ENCODE data around the gene GMPS. TPM values are rescaled to one million over a fixed set of nuclear protein-coding genes. Genes with fewer than 3 reads are reported as not detected.
"Not testable (repeated sequence)": the region's sequence is repeated elsewhere in the genome, so short reads cannot be mapped to it uniquely, and the experiment has no call there.

GMPS gene
- total and polyA plus RNA-seq, 2 of the 8 experiments (the other 6 are each of a cell fraction or from before 2014, with no cell fraction given), result 57.7 to 175 TPM

GRCh38 chr3:155859859-155860258, 10.6 kb upstream of the GMPS start:
- CTCF ChIA-PET (ENCODE audit: partially characterized antibody), result no interaction called here

GRCh38 chr3:155860424-155860823, 10.0 kb upstream of the GMPS start:
- POLR2A ChIA-PET (ENCODE audit: partially characterized antibody), result interaction anchor here (2.2 kb wide), 1 partner anchor 10 kb away, joined by 7 read pairs; the partner anchor contains the start of gene GMPS
- FAIRE-seq; H3K79me1 ChIP-seq (ENCODE audit: low read depth, low read length); H2BK5ac ChIP-seq (ENCODE audit: low read depth, low read length); H4K91ac ChIP-seq (replicated peaks; ENCODE audit: insufficient read length, low read length); H4K5ac ChIP-seq (ENCODE audit: insufficient read length, low read depth, low read length); H2BK120ac ChIP-seq (replicated peaks; ENCODE audit: low read depth, low read length); H3K9me3 ChIP-seq (ENCODE audit: insufficient read depth in 2 of 2, low read depth in 1 of 2, low read length in 1 of 2); H3K36me3 ChIP-seq (ENCODE audit: control insufficient read depth in 2 of 4, insufficient read depth in 4 of 4, low read length in 3 of 4); H2BK15ac ChIP-seq (ENCODE audit: low read length); H3K14ac ChIP-seq (ENCODE audit: insufficient read length); H3K4me2 ChIP-seq (ENCODE audit: insufficient read depth in 1 of 2, low read depth in 2 of 2, low read length in 2 of 2); CTCF ChIA-PET (ENCODE audit: partially characterized antibody); H3K79me2 ChIP-seq (ENCODE audit: control insufficient read depth in 1 of 2, insufficient read depth in 2 of 2, low read length in 2 of 2); H3K56ac ChIP-seq (replicated peaks; ENCODE audit: insufficient read length, low read depth, low read length); H3K9ac ChIP-seq (replicated peaks in 1 of 4; ENCODE audit: extremely low read depth in 1 of 4, low read depth in 3 of 4, low read length in 3 of 4); H4K20me1 ChIP-seq (replicated peaks in 1 of 2; ENCODE audit: control insufficient read depth in 1 of 2, insufficient read depth in 2 of 2, low read length in 2 of 2); H3K4me1 ChIP-seq (replicated peaks in 1 of 4; ENCODE audit: control insufficient read depth in 3 of 4, insufficient read depth in 4 of 4, low read length in 3 of 4); H3K23me2 ChIP-seq (ENCODE audit: low read depth, low read length); H4K8ac ChIP-seq (ENCODE audit: extremely low read depth, insufficient read depth, low read length); H3K27ac ChIP-seq (ENCODE audit: low read depth, low read length); H2AFZ ChIP-seq (ENCODE audit: low read length); H3K27me3 ChIP-seq (replicated peaks in 1 of 4; ENCODE audit: control insufficient read depth in 3 of 4, extremely low read depth in 1 of 4, insufficient read depth in 3 of 4, low read length in 3 of 4); DNase-seq (ENCODE audit: low read depth in 1 of 2, low spot score in 2 of 2); H3K18ac ChIP-seq (ENCODE audit: extremely low read depth, low read length); H3K4me3 ChIP-seq (ENCODE audit: extremely low read depth in 1 of 4, insufficient read depth in 2 of 4, low read depth in 3 of 4, low read length in 4 of 4); H3K23ac ChIP-seq (ENCODE audit: insufficient read length); H2BK20ac ChIP-seq (ENCODE audit: low read length); H3K4ac ChIP-seq (replicated peaks; ENCODE audit: insufficient read length, low read depth, low read length); H2AK5ac ChIP-seq (ENCODE audit: low read depth, low read length); H2BK12ac ChIP-seq (ENCODE audit: low read depth, low read length): not testable (repeated sequence)
- 86% methylated on average over 5 of the region's 5 CpGs; no CpG with 5 or more reads in 1 of the 2 experiments for WGBS, 2 experiments (ENCODE audit: extremely low coverage in 1 of 2, insufficient coverage in 1 of 2, insufficient read length in 1 of 2, insufficient replicate concordance in 2 of 2, low coverage in 1 of 2, low lambda C conversion rate in 2 of 2, missing lambda C conversion rate in 1 of 2)

More at GRCh38 chr3:155859859-155860258, 10.6 kb upstream of the GMPS start:
- H2AK5ac ChIP-seq (ENCODE audit: low read depth, low read length), result no peak overlapping the region
- no peak overlapping the region for H4K8ac ChIP-seq (ENCODE audit: extremely low read depth, insufficient read depth, low read length)
- TF ChIP-seq RAD21 (IDR thresholded peaks at IDR 0.05 in 1 of 2, conservative IDR thresholded peaks at IDR 0.05 in 1 of 2; ENCODE audit: low read depth in 2 of 2, low read length in 2 of 2), result peak; percentile 13 to 17; a peak in 2 of 4 replicates
- no peak for TF ChIP-seq POLR2A (IDR thresholded peaks at IDR 0.05; ENCODE audit: control extremely low read depth in 1 of 2, low read depth in 2 of 2, low read length in 2 of 2)
- no peak overlapping the region for H3K4me3 ChIP-seq (ENCODE audit: extremely low read depth in 1 of 4, insufficient read depth in 2 of 4, low read depth in 3 of 4, low read length in 4 of 4)
- no peak overlapping the region for H3K14ac ChIP-seq (ENCODE audit: insufficient read length)
- POLR2A ChIA-PET (ENCODE audit: partially characterized antibody), result no interaction called here
- no peaks in the 10 kb centered on the region for H3K4me1 ChIP-seq (replicated peaks in 1 of 4; ENCODE audit: control insufficient read depth in 3 of 4, insufficient read depth in 4 of 4, low read length in 3 of 4)
- H3K56ac ChIP-seq (replicated peaks; ENCODE audit: insufficient read length, low read depth, low read length), result no peak overlapping the region
- H3K27ac ChIP-seq (ENCODE audit: low read depth, low read length), result no peak overlapping the region
- no peak overlapping the region for H2BK12ac ChIP-seq (ENCODE audit: low read depth, low read length)
- H3K9me3 ChIP-seq (ENCODE audit: insufficient read depth in 2 of 2, low read depth in 1 of 2, low read length in 1 of 2), result no peaks in the 10 kb centered on the region
- no peak overlapping the region for H4K5ac ChIP-seq (ENCODE audit: insufficient read length, low read depth, low read length)
- H3K79me1 ChIP-seq (ENCODE audit: low read depth, low read length), result no peaks in the 10 kb centered on the region
- H2BK15ac ChIP-seq (ENCODE audit: low read length), result no peak overlapping the region
- no peaks in the 10 kb centered on the region for H3K79me2 ChIP-seq (ENCODE audit: control insufficient read depth in 1 of 2, insufficient read depth in 2 of 2, low read length in 2 of 2)
- no peak overlapping the region for H2AFZ ChIP-seq (ENCODE audit: low read length)
- H2BK20ac ChIP-seq (ENCODE audit: low read length), result no peak overlapping the region
- 72% methylated on average over 2 of the region's 2 CpGs; no CpG with 5 or more reads in 1 of the 2 experiments for WGBS, 2 experiments (ENCODE audit: extremely low coverage in 1 of 2, insufficient coverage in 1 of 2, insufficient read length in 1 of 2, insufficient replicate concordance in 2 of 2, low coverage in 1 of 2, low lambda C conversion rate in 2 of 2, missing lambda C conversion rate in 1 of 2)
- no peak overlapping the region for H3K4me2 ChIP-seq (ENCODE audit: insufficient read depth in 1 of 2, low read depth in 2 of 2, low read length in 2 of 2)
- H3K23ac ChIP-seq (ENCODE audit: insufficient read length), result no peak overlapping the region
- no peak overlapping the region for H3K18ac ChIP-seq (ENCODE audit: extremely low read depth, low read length)
- no peak overlapping the region for H4K91ac ChIP-seq (replicated peaks; ENCODE audit: insufficient read length, low read length)
- no peaks in the 10 kb centered on the region for H4K20me1 ChIP-seq (replicated peaks in 1 of 2; ENCODE audit: control insufficient read depth in 1 of 2, insufficient read depth in 2 of 2, low read length in 2 of 2)
- H3K23me2 ChIP-seq (ENCODE audit: low read depth, low read length), result peaks cover under 1% of the 10 kb centered on the region; the same call in 1 of the 2 replicates
- FAIRE-seq, result no peak
- no peak overlapping the region for H3K4ac ChIP-seq (replicated peaks; ENCODE audit: insufficient read length, low read depth, low read length)
- H2BK5ac ChIP-seq (ENCODE audit: low read depth, low read length), result no peak overlapping the region
- DNase-seq (ENCODE audit: low read depth in 1 of 2, low spot score in 2 of 2), result no peak
- H3K27me3 ChIP-seq (replicated peaks in 1 of 4; ENCODE audit: control insufficient read depth in 3 of 4, extremely low read depth in 1 of 4, insufficient read depth in 3 of 4, low read length in 3 of 4), result no peaks in the 10 kb centered on the region
- H3K9ac ChIP-seq (replicated peaks in 1 of 4; ENCODE audit: extremely low read depth in 1 of 4, low read depth in 3 of 4, low read length in 3 of 4), result no peak overlapping the region
- H3K36me3 ChIP-seq (ENCODE audit: control insufficient read depth in 2 of 4, insufficient read depth in 4 of 4, low read length in 3 of 4), result no peaks in the 10 kb centered on the region
- H2BK120ac ChIP-seq (replicated peaks; ENCODE audit: low read depth, low read length), result no peak overlapping the region

Data from H1 (cell line).